ENCODE measurements around the gene OVCA2.

- TF ChIP-seq POLR2A (IDR thresholded peaks at IDR 0.05) = no peak
- no peak for TF ChIP-seq CTCF (IDR thresholded peaks at IDR 0.05)
Observed at GRCh38 chr17:2049333-2050299, 7.8 kb downstream of the OVCA2 start.

Measured in body of pancreas (tissue), 4 donors.